Kidney (tissue), 14 donors: ENCODE data around the gene HRAS. TPM values are rescaled to one million over a fixed set of nuclear protein-coding genes. Genes with fewer than 3 reads are reported as not detected.

Experiments used
- DNase-seq, 5 donors: peaks; one replicate each; pipeline ENCODE4 v3.0.0-alpha.2; 2013 to 2020
- FAIRE-seq: peaks from 2 replicates; lab custom pipeline; 2012; peaks lifted over from hg19 to GRCh38; lab: Jason Lieb, UNC
- H3K27ac ChIP-seq, 2 donors: one replicate each; pipeline ENCODE4 v1.7.0; 2013; ENCODE audit warnings: low read depth in 2 of 2, low read length in 2 of 2, inconsistent platforms in 1 of 2
- H3K27me3 ChIP-seq: one replicate; pipeline ENCODE4 v1.7.1; 2013; ENCODE audit warnings: low read length, inconsistent platforms; ENCODE audit not compliant: control insufficient read depth, insufficient read depth
- H3K36me3 ChIP-seq, 3 donors: one replicate each; pipeline versions ENCODE4 v1.7.0 to v1.7.1; 2013; ENCODE audit warnings: low read length in 3 of 3, control low read depth in 1 of 3, inconsistent platforms in 1 of 3; ENCODE audit not compliant: insufficient read depth in 3 of 3, control insufficient read depth in 2 of 3
- H3K4me1 ChIP-seq, 3 donors: one replicate each; pipeline versions ENCODE4 v1.7.0 to v1.7.1; 2013; ENCODE audit warnings: low read length in 3 of 3, inconsistent platforms in 1 of 3, low read depth in 1 of 3; ENCODE audit not compliant: control insufficient read depth in 2 of 3, insufficient read depth in 2 of 3
- H3K4me3 ChIP-seq, 3 donors: one replicate each; pipeline versions ENCODE4 v1.7.0 to v1.8.1; 2013; ENCODE audit warnings: low read length in 3 of 3, control low read depth in 1 of 3, inconsistent platforms in 1 of 3
- H3K9ac ChIP-seq, 3 donors: one replicate each; pipeline versions ENCODE4 v1.7.0 to v1.7.1; 2013; ENCODE audit warnings: low read length in 3 of 3, control low read depth in 1 of 3, inconsistent platforms in 1 of 3
- H3K9me3 ChIP-seq, 3 donors: one replicate each; pipeline versions ENCODE4 v1.7.0 to v1.7.1; 2013; ENCODE audit warnings: low read length in 3 of 3, control low read depth in 1 of 3, inconsistent platforms in 1 of 3; ENCODE audit not compliant: control insufficient read depth in 2 of 3, insufficient read depth in 1 of 3
- CTCF ChIP-seq: IDR thresholded peaks from 3 replicates; pipeline ENCODE4 v1.5.1; 2012; ENCODE audit warnings: mild to moderate bottlenecking, moderate library complexity, borderline replicate concordance; ENCODE audit not compliant: insufficient read depth; ENCODE audit errors: extremely low read depth
- intact Hi-C: fragments of 100-400 bp; cut with DNase I; formaldehyde crosslinking; loops from one replicate; pipeline ENCODE4 v1.11.1; 2022
- polyA plus RNA-seq: library from polyadenylated mRNA; stranded (reverse); fragments of 350-450 nt; fragmentation: Illumina TruSeq; extraction: RNeasy Lipid Tissue Mini Kit (QIAGEN cat#74804); gene quantifications from one replicate; pipeline ENCODE4 v1.2.3, GENCODE V29; 2014; ENCODE audit warnings: low read depth, low replicate concordance; ENCODE audit not compliant: insufficient read depth
- total RNA-seq: library from RNA; stranded (reverse); fragmentation: NEBNext Ultra II Directional; extraction: Animal tissue kit (Norgen Biotek cat#: 25700); gene quantifications from one replicate; pipeline ENCODE4 v1.2.1, GENCODE V29; 2021
- donor health status: control.
- donor health status: control.
- donor health status: control.
- donor health status: control.
- donor health status: control.
- donor health status: DM: yes; HTN: yes; CAD: no.
- donor health status: Normal renal cell carcinoma (clear cell type).

Gene HRAS
- total and polyA plus RNA-seq, 2 donors from 2014 or later: 66.1 to 100 TPM

- no peaks in the 10 kb centered on the region for H3K36me3 ChIP-seq
- H3K4me1 ChIP-seq: no peaks in the 10 kb centered on the region
- intact Hi-C loops: no loop called here
- FAIRE-seq: no peak
- no peak for DNase-seq
- H3K27ac ChIP-seq: no peak overlapping the region
- TF ChIP-seq CTCF: no peak
- H3K4me3 ChIP-seq: no peak overlapping the region
- H3K27me3 ChIP-seq: no peaks in the 10 kb centered on the region
- no peaks in the 10 kb centered on the region for H3K9me3 ChIP-seq
- no peak overlapping the region for H3K9ac ChIP-seq
Observed at GRCh38 chr11:545171-545570, 9.8 kb upstream of the HRAS start.

GRCh38 chr11:544817-545166, 9.4 kb upstream of the HRAS start:
- H3K9me3 ChIP-seq: no peaks in the 10 kb centered on the region
- FAIRE-seq: no peak

GRCh38 chr11:541433-541885, 6.1 kb upstream of the HRAS start:
- H3K36me3 ChIP-seq: no peaks in the 10 kb centered on the region
- H3K27me3 ChIP-seq: no peaks in the 10 kb centered on the region
- no peaks in the 10 kb centered on the region for H3K9me3 ChIP-seq
- no peak overlapping the region for H3K4me3 ChIP-seq
- no peak overlapping the region for H3K9ac ChIP-seq
- TF ChIP-seq CTCF: no peak
- DNase-seq (no peak), FAIRE-seq (no peak)
- peaks cover 0 to 11% (median 0%) of the 10 kb centered on the region in 3 donors for H3K4me1 ChIP-seq
- no peak overlapping the region for H3K27ac ChIP-seq
- intact Hi-C loops: no loop called here

More at GRCh38 chr11:544817-545166, 9.4 kb upstream of the HRAS start:
- no peak for TF ChIP-seq CTCF
- intact Hi-C loops: no loop called here
- H3K4me3 ChIP-seq: no peak overlapping the region
- no peak overlapping the region for H3K27ac ChIP-seq
- H3K4me1 ChIP-seq: no peaks in the 10 kb centered on the region
- H3K9ac ChIP-seq: no peak overlapping the region
- H3K36me3 ChIP-seq: no peaks in the 10 kb centered on the region
- DNase-seq: peak in 1 of 5 donors; percentile 48
- no peaks in the 10 kb centered on the region for H3K27me3 ChIP-seq
